C4-2B (cell line): ENCODE data around the gene MRPL27.

ENCODE experiments used
- CTCF ChIP-seq: fragments of 450-650 bp; conservative IDR thresholded peaks from 2 replicates; pipeline ENCODE4 v1.5.1; 2017; ENCODE audit warnings: mild to moderate bottlenecking
- ZFX ChIP-seq: fragments of 450-650 bp; IDR thresholded peaks from 2 replicates; pipeline ENCODE4 v1.6.1; 2017

DNA sequence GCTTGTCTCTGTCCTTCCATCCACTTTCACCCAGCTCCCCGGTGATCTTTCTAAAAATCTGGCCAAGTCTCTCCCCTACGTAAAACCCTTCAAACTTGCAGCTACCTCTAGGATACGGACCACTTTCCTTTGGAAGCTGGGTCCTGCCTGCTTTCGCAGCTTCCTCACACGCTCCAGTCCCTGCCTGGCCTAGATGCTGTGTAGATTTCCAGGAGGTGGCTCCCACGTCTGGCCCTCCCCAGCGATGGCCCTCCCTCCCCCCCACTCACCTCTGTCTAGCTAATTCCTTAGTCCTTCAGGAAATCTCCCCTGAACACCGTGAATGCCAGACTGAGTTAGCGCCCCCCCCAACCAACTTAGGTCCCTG lies 24.9 kb upstream of the MRPL27 start:
- TF ChIP-seq CTCF: no peak
- no peak for TF ChIP-seq ZFX
